Liver (tissue), 9 donors: ENCODE measurements around the gene CBX8. TPM values are rescaled to one million over a fixed set of nuclear protein-coding genes. Genes with fewer than 3 reads are reported as not detected.

Source experiments
- DNase-seq: peaks from one replicate; pipeline ENCODE4 v3.0.0-alpha.2; 2017; ENCODE audit warnings: low spot score
- H3K27ac ChIP-seq, 2 donors: one replicate each; pipeline ENCODE4 v1.7.0; 2013; ENCODE audit warnings: inconsistent platforms in 2 of 2, low read length in 2 of 2, control low read depth in 1 of 2, low read depth in 1 of 2, mild to moderate bottlenecking in 1 of 2
- H3K27me3 ChIP-seq, 4 donors: one replicate each; pipeline versions ENCODE4 v1.6.1 to v1.7.0; 2013; ENCODE audit warnings: low read length in 3 of 4, inconsistent platforms in 1 of 4, mild to moderate bottlenecking in 1 of 4, moderate library complexity in 1 of 4; ENCODE audit not compliant: control insufficient read depth in 4 of 4, insufficient read depth in 4 of 4
- H3K36me3 ChIP-seq, 4 donors: one replicate each; pipeline versions ENCODE4 v1.6.1 to v1.7.0; 2013; ENCODE audit warnings: low read length in 3 of 4, mild to moderate bottlenecking in 3 of 4, low read depth in 1 of 4, moderate library complexity in 1 of 4; ENCODE audit not compliant: control insufficient read depth in 4 of 4, insufficient read depth in 3 of 4
- H3K4me1 ChIP-seq, 4 donors: one replicate each; pipeline versions ENCODE4 v1.6.1 to v1.7.0; 2013; ENCODE audit warnings: low read length in 3 of 4, mild to moderate bottlenecking in 3 of 4, moderate library complexity in 1 of 4; ENCODE audit not compliant: control insufficient read depth in 4 of 4, insufficient read depth in 4 of 4
- H3K4me3 ChIP-seq, 3 donors: one replicate each; pipeline versions ENCODE4 v1.6.1 to v1.7.0; 2013; ENCODE audit warnings: low read length in 3 of 3, control low read depth in 1 of 3, low read depth in 1 of 3, mild to moderate bottlenecking in 1 of 3
- H3K9ac ChIP-seq, 2 donors: one replicate each; pipeline ENCODE4 v1.7.0; 2013; ENCODE audit warnings: low read length in 2 of 2, mild to moderate bottlenecking in 2 of 2, moderate library complexity in 2 of 2, control low read depth in 1 of 2, low read depth in 1 of 2
- H3K9me3 ChIP-seq, 4 donors: one replicate each; pipeline versions ENCODE4 v1.6.1 to v1.7.0; 2013; ENCODE audit warnings: low read length in 3 of 4; ENCODE audit not compliant: control insufficient read depth in 4 of 4
- FOXA1 ChIP-seq: IDR thresholded peaks from 2 replicates; pipeline ENCODE4 v1.6.1; 2016; ENCODE audit warnings: antibody characterized with exemption
- FOXA2 ChIP-seq: IDR thresholded peaks from 2 replicates; pipeline ENCODE4 v1.6.1; 2016; ENCODE audit warnings: antibody characterized with exemption
- GABPA ChIP-seq, 2 donors: IDR thresholded peaks in 1 of 2; conservative IDR thresholded peaks in 1 of 2; 2 replicates each; pipeline ENCODE4 v1.6.1; 2016; ENCODE audit warnings: antibody characterized with exemption in 2 of 2, mild to moderate bottlenecking in 1 of 2, moderate library complexity in 1 of 2
- HNF4A ChIP-seq, 2 donors: conservative IDR thresholded peaks; 2 replicates each; pipeline ENCODE4 v1.6.1; 2016; ENCODE audit warnings: antibody characterized with exemption in 2 of 2, mild to moderate bottlenecking in 2 of 2
- HNF4G ChIP-seq: IDR thresholded peaks from 2 replicates; pipeline ENCODE4 v1.6.1; 2016; ENCODE audit warnings: antibody characterized with exemption
- JUND ChIP-seq, 2 donors: IDR thresholded peaks; 2 replicates each; pipeline ENCODE4 v1.6.1; 2016; ENCODE audit warnings: antibody characterized with exemption in 2 of 2
- RAD21 ChIP-seq, 2 donors: IDR thresholded peaks; 2 replicates each; pipeline ENCODE4 v1.6.1; 2016; ENCODE audit warnings: antibody characterized with exemption in 2 of 2, mild to moderate bottlenecking in 2 of 2
- REST ChIP-seq: IDR thresholded peaks from 2 replicates; pipeline ENCODE4 v1.6.1; 2016; ENCODE audit warnings: antibody characterized with exemption, mild to moderate bottlenecking
- SP1 ChIP-seq: IDR thresholded peaks from 2 replicates; pipeline ENCODE4 v1.6.1; 2018; ENCODE audit warnings: antibody characterized with exemption, mild to moderate bottlenecking
- ZBTB33 ChIP-seq: IDR thresholded peaks from 2 replicates; pipeline ENCODE4 v1.6.1; 2016; ENCODE audit warnings: antibody characterized with exemption
- WGBS: extraction: QIAGEN DNeasy Blood & Tissue Kit; methylation state at CpG from one replicate; pipeline ENCODE4 v1.1.7; 2013; 5-methylcytosine and 5-hydroxymethylcytosine counted together
- polyA plus RNA-seq, 2 donors: library from polyadenylated mRNA; stranded (reverse) in 1 of 2; unstranded in 1 of 2; fragments of 200-250 nt in 1 of 2; fragments of >200 nt in 1 of 2; fragmentation: Nextera tagmentation in 1 of 2; extraction: Ambion mirVana in 1 of 2; gene quantifications; one replicate each; pipeline versions ENCODE4 v1.2.1 to v1.2.3, GENCODE V29; 2013 to 2015
- total RNA-seq, 2 donors: library from RNA; depleted of rRNA; stranded (reverse); fragments of >200 nt; gene quantifications; one replicate each; pipeline ENCODE4 v1.2.3, GENCODE V29; 2014
- TF ChIP-seq, protein P1 (sequence below): IDR thresholded peaks from 2 replicates; pipeline ENCODE4 v1.6.1; 2016; ENCODE audit warnings: antibody characterized with exemption
- TF ChIP-seq, protein P2 (sequence below): fragments of 150-350 bp; IDR thresholded peaks from 2 replicates; pipeline ENCODE4 v1.5.1; 2017; ENCODE audit warnings: improper control_type of control experiment, low read depth, low read length; ENCODE audit not compliant: missing input control
- donor health status: healthy.
- donor health status: healthy.
- donor health status: healthy.
- donor health status: healthy.
- donor health status: healthy.

The CBX8 gene
- total and polyA plus RNA-seq, 4 donors = 0.75 to 2.7 (median 1.9) TPM

DNA sequence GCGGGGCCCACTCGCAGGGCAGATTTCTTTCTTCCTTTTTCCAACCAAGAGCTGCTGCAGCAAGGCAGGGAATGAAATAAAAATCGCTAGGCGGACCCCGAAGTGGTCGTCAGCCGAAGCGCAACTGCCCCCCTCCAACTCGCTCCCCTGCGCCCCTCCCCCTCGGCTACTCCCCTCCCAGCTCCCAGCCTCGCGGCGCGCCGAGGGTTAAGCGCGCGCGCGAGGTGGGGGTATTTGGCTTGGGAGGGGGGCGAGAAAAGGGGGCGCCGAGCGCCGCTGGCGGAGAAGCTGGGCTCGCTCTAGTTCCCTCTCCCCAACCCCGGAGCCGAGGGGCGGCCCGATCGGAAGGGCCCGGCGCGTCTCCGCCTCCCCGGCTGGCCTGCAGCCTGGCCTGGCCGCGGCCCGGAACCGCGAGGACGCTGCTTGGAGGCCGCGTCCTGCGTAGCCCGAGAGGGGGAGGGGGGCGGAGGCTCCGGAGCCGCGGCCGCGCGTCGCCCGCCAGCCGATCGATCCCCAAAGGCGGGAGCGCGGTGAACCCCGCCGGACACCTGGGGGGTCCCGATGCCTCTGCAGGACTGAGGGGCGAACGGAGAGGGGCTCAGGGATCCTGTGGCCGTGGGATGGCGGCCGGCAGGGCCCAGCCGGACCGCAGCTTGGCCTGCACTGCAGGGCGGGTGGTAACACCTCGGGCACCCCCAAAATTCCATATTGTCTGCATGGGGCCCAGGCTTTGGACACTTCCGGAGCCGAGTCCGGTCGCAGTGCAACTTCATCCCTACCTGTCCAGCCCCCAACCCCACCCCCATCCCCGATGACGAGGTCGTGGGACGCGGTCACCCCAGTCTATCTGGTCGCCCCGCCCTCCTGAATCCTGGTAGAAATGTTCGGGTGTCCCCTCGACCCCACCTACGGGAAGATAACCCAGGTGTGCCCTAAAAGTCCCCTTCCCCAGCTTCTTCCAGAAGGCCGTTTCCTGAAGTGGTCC is 47.2 kb upstream of the CBX8 start:
- TF ChIP-seq REST = no peak
- TF ChIP-seq SP1 = peak; percentile 14
- peak in 1 of 2 donors; percentile 42 for TF ChIP-seq RAD21 (IDR thresholded peaks at IDR 0.05)
- Histone ChIP-seq H3K9ac (peak overlapping the region; percentile 41 to 44), H3K36me3 (no peaks in the 10 kb centered on the region), H3K27ac (peak overlapping the region; percentile 87 to 89), H3K4me1 (peaks cover 10 to 53% (median 31%) of the 10 kb centered on the region in 4 donors), H3K4me3 (peak overlapping the region; percentile 35 to 58 (median 57)), H3K9me3 (no peaks in the 10 kb centered on the region), H3K27me3 (no peaks in the 10 kb centered on the region)
- WGBS = under 1% methylated on average over 89 of the region's 89 CpGs
- peak; percentile 48 for DNase-seq

GRCh38 chr17:79843474-79843815 is 46.6 kb upstream of the CBX8 start:
- TF ChIP-seq FOXA1 = no peak
- no peak for TF ChIP-seq FOXA2
- TF ChIP-seq JUND (IDR thresholded peaks at IDR 0.05) = no peak
- TF ChIP-seq SP1 = no peak
- no peak for TF ChIP-seq HNF4G
- TF ChIP-seq, protein P1, sequence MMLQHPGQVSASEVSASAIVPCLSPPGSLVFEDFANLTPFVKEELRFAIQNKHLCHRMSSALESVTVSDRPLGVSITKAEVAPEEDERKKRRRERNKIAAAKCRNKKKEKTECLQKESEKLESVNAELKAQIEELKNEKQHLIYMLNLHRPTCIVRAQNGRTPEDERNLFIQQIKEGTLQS = no peak
- no peak for TF ChIP-seq HNF4A (conservative IDR thresholded peaks at IDR 0.05)
- no peak for TF ChIP-seq GABPA (IDR thresholded peaks at IDR 0.05 in 1 of 2, conservative IDR thresholded peaks at IDR 0.05 in 1 of 2)
- TF ChIP-seq REST = no peak
- TF ChIP-seq ZBTB33 = no peak
- TF ChIP-seq RAD21 (IDR thresholded peaks at IDR 0.05) = no peak
- TF ChIP-seq, protein P2, sequence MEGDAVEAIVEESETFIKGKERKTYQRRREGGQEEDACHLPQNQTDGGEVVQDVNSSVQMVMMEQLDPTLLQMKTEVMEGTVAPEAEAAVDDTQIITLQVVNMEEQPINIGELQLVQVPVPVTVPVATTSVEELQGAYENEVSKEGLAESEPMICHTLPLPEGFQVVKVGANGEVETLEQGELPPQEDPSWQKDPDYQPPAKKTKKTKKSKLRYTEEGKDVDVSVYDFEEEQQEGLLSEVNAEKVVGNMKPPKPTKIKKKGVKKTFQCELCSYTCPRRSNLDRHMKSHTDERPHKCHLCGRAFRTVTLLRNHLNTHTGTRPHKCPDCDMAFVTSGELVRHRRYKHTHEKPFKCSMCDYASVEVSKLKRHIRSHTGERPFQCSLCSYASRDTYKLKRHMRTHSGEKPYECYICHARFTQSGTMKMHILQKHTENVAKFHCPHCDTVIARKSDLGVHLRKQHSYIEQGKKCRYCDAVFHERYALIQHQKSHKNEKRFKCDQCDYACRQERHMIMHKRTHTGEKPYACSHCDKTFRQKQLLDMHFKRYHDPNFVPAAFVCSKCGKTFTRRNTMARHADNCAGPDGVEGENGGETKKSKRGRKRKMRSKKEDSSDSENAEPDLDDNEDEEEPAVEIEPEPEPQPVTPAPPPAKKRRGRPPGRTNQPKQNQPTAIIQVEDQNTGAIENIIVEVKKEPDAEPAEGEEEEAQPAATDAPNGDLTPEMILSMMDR = no peak
- Histone ChIP-seq H3K27ac (peak overlapping the region in 1 of 2 donors; percentile 87), H3K9ac (peak overlapping the region in 1 of 2 donors; percentile 43), H3K4me1 (peaks cover 10 to 53% (median 31%) of the 10 kb centered on the region in 4 donors), H3K4me3 (peak overlapping the region in 2 of 3 donors; percentile 57 to 58), H3K9me3 (no peaks in the 10 kb centered on the region), H3K36me3 (no peaks in the 10 kb centered on the region), H3K27me3 (no peaks in the 10 kb centered on the region)
- DNase-seq = peak; percentile 52
- WGBS = under 1% methylated on average over 39 of the region's 39 CpGs
